ENCODE data around the gene MXD4. TPM values are rescaled to one million over a fixed set of nuclear protein-coding genes. Genes with fewer than 3 reads are reported as not detected.
"Not testable (repeated sequence)": the region's sequence is repeated elsewhere in the genome, so short reads cannot be mapped to it uniquely, and the experiment has no call there.

The MXD4 gene
- total RNA-seq, 1 donor: 56.8 TPM

GRCh38 chr4:2236944-2237666 is 24.8 kb downstream of the MXD4 start:
- Histone ChIP-seq H3K79me2 (ENCODE audit: insufficient read depth, low read length) (peaks cover 59% of the 10 kb centered on the region), H3K4me2 (ENCODE audit: insufficient read depth, low read length) (no peak overlapping the region), H3K4me3 (ENCODE audit: insufficient read depth, low read length) (no peak overlapping the region), H4K20me1 (ENCODE audit: insufficient read depth, low read length) (peaks cover 15% of the 10 kb centered on the region), H3K27ac (ENCODE audit: low read depth, low read length) (no peak overlapping the region), H3K9me3 (ENCODE audit: low read depth, low read length) (no peaks in the 10 kb centered on the region), H3K27me3 (ENCODE audit: insufficient read depth, low read length) (no peaks in the 10 kb centered on the region), H3K4me1 (ENCODE audit: insufficient read depth, low read length) (peaks cover 22% of the 10 kb centered on the region), H2AFZ (ENCODE audit: low read length) (no peak overlapping the region), H3K36me3 (ENCODE audit: insufficient read depth, low read length) (peaks cover 18% of the 10 kb centered on the region)
- no peak for DNase-seq (ENCODE audit: insufficient read length, low spot score, missing footprints)
- TF ChIP-seq CTCF (IDR thresholded peaks at IDR 0.05; ENCODE audit: extremely low read depth, low read depth, low read length): no peak

GRCh38 chr4:2231082-2231481 is 30.8 kb downstream of the MXD4 start:
- Histone ChIP-seq H3K4me1 (ENCODE audit: insufficient read depth, low read length) (no peaks in the 10 kb centered on the region), H3K9me3 (ENCODE audit: low read depth, low read length) (no peaks in the 10 kb centered on the region), H3K4me2 (ENCODE audit: insufficient read depth, low read length) (no peak overlapping the region), H4K20me1 (ENCODE audit: insufficient read depth, low read length) (no peaks in the 10 kb centered on the region), H3K79me2 (ENCODE audit: insufficient read depth, low read length) (peaks cover 9% of the 10 kb centered on the region), H3K4me3 (ENCODE audit: insufficient read depth, low read length) (no peak overlapping the region), H3K36me3 (ENCODE audit: insufficient read depth, low read length) (peaks cover 19% of the 10 kb centered on the region), H3K27ac (ENCODE audit: low read depth, low read length) (no peak overlapping the region), H2AFZ (ENCODE audit: low read length) (no peak overlapping the region), H3K27me3 (ENCODE audit: insufficient read depth, low read length) (no peaks in the 10 kb centered on the region)
- TF ChIP-seq CTCF (IDR thresholded peaks at IDR 0.05; ENCODE audit: extremely low read depth, low read depth, low read length): no peak
- DNase-seq (ENCODE audit: insufficient read length, low spot score, missing footprints): no peak

GRCh38 chr4:2226261-2226660 is 35.6 kb downstream of the MXD4 start:
- H3K4me2 ChIP-seq (ENCODE audit: insufficient read depth, low read length): no peak overlapping the region
- no peak overlapping the region for H3K4me3 ChIP-seq (ENCODE audit: insufficient read depth, low read length)
- no peaks in the 10 kb centered on the region for H3K9me3 ChIP-seq (ENCODE audit: low read depth, low read length)
- H3K79me2 ChIP-seq (ENCODE audit: insufficient read depth, low read length): no peaks in the 10 kb centered on the region
- no peaks in the 10 kb centered on the region for H4K20me1 ChIP-seq (ENCODE audit: insufficient read depth, low read length)
- no peaks in the 10 kb centered on the region for H3K27me3 ChIP-seq (ENCODE audit: insufficient read depth, low read length)
- no peak for DNase-seq (ENCODE audit: insufficient read length, low spot score, missing footprints)
- no peak overlapping the region for H3K27ac ChIP-seq (ENCODE audit: low read depth, low read length)
- TF ChIP-seq CTCF (IDR thresholded peaks at IDR 0.05; ENCODE audit: extremely low read depth, low read depth, low read length): no peak
- H3K4me1 ChIP-seq (ENCODE audit: insufficient read depth, low read length): no peaks in the 10 kb centered on the region
- peaks cover 3% of the 10 kb centered on the region for H3K36me3 ChIP-seq (ENCODE audit: insufficient read depth, low read length)
- H2AFZ ChIP-seq (ENCODE audit: low read length): no peak overlapping the region

- Histone ChIP-seq H4K20me1 (ENCODE audit: insufficient read depth, low read length) (no peaks in the 10 kb centered on the region), H3K9me3 (ENCODE audit: low read depth, low read length) (no peaks in the 10 kb centered on the region), H3K27ac (ENCODE audit: low read depth, low read length) (no peak overlapping the region), H3K4me2 (ENCODE audit: insufficient read depth, low read length) (no peak overlapping the region), H3K27me3 (ENCODE audit: insufficient read depth, low read length) (no peaks in the 10 kb centered on the region), H3K4me1 (ENCODE audit: insufficient read depth, low read length) (peaks cover 4% of the 10 kb centered on the region), H2AFZ (ENCODE audit: low read length) (no peak overlapping the region), H3K36me3 (ENCODE audit: insufficient read depth, low read length) (no peaks in the 10 kb centered on the region), H3K4me3 (ENCODE audit: insufficient read depth, low read length) (no peak overlapping the region), H3K79me2 (ENCODE audit: insufficient read depth, low read length) (no peaks in the 10 kb centered on the region)
- DNase-seq (ENCODE audit: insufficient read length, low spot score, missing footprints): no peak
- no peak for TF ChIP-seq CTCF (IDR thresholded peaks at IDR 0.05; ENCODE audit: extremely low read depth, low read depth, low read length)
Measured at GRCh38 chr4:2222838-2223237, 39.1 kb downstream of the MXD4 start.

- H3K27ac ChIP-seq (ENCODE audit: low read depth, low read length); H3K4me2 ChIP-seq (ENCODE audit: insufficient read depth, low read length); H3K4me1 ChIP-seq (ENCODE audit: insufficient read depth, low read length); H3K4me3 ChIP-seq (ENCODE audit: insufficient read depth, low read length); H3K79me2 ChIP-seq (ENCODE audit: insufficient read depth, low read length); H3K9me3 ChIP-seq (ENCODE audit: low read depth, low read length); H3K36me3 ChIP-seq (ENCODE audit: insufficient read depth, low read length); H2AFZ ChIP-seq (ENCODE audit: low read length); H3K27me3 ChIP-seq (ENCODE audit: insufficient read depth, low read length); H4K20me1 ChIP-seq (ENCODE audit: insufficient read depth, low read length); DNase-seq (ENCODE audit: insufficient read length, low spot score, missing footprints): not testable (repeated sequence)
Measured at GRCh38 chr4:2221378-2221777, 40.5 kb downstream of the MXD4 start.

Data from osteoblast (primary cell).